Measurements from ENCODE around the gene ABCC9. TPM values are rescaled to one million over a fixed set of nuclear protein-coding genes. Genes with fewer than 3 reads are reported as not detected.

ABCC9 gene
- total RNA-seq, 1 experiment from 2014 or later, result not detected

DNA sequence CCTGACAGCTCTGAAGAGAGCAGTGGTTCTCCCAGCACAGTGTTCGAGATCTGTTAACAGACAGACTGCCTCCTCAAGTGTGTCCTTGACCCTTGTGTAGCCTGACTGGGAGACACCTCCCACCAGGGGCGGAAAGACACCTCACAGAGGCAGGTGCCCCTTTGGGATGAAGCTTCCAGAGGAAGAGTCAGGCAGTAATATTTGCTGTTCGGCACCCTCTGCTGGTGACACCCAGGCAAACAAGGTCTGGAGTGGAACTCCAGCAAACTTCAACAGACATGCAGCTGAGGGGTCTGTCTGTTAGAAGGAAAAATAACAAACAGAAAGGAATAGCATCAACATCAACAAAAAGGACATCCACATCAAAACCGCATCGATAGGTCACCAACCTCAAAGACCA, 21.6 kb upstream of the ABCC9 start:
- Histone ChIP-seq H3K14ac (ENCODE audit: insufficient read depth, low read length) (no peak overlapping the region), H3K79me1 (ENCODE audit: insufficient read depth, low read depth, low read length, poor library complexity, severe bottlenecking) (no peaks in the 10 kb centered on the region), H2BK12ac (ENCODE audit: insufficient read length, low read depth, low read length) (no peak overlapping the region), H3K4me1 (ENCODE audit: insufficient read depth, low read length) (no peaks in the 10 kb centered on the region), H2BK15ac (ENCODE audit: low read depth, low read length) (no peak overlapping the region), H3K23ac (ENCODE audit: insufficient read length, low read depth, low read length) (no peak overlapping the region), H3K18ac (ENCODE audit: insufficient read length, low read depth, low read length) (no peak overlapping the region), H2BK120ac (ENCODE audit: low read depth, low read length, poor library complexity, severe bottlenecking) (no peak overlapping the region), H4K8ac (replicated peaks; ENCODE audit: insufficient read length, low read depth, low read length) (no peak overlapping the region), H3T11ph (ENCODE audit: low read length) (no peak overlapping the region), H3K27me3 (ENCODE audit: insufficient read depth, low read length) (no peaks in the 10 kb centered on the region), H2AK5ac (ENCODE audit: insufficient read length, low read length) (no peak overlapping the region), H3K9me3 (ENCODE audit: control insufficient read depth, low read depth, low read length) (no peaks in the 10 kb centered on the region), H2BK5ac (ENCODE audit: insufficient read length, low read length) (no peak overlapping the region), H2AFZ (ENCODE audit: low read length) (no peak overlapping the region), H3K56ac (ENCODE audit: insufficient read length, low read depth, low read length) (no peak overlapping the region), H3K4ac (ENCODE audit: low read depth, low read length) (no peak overlapping the region), H4K5ac (ENCODE audit: insufficient read length, low read depth, low read length) (no peak overlapping the region), H2BK20ac (ENCODE audit: low read depth, low read length, poor library complexity, severe bottlenecking) (no peak overlapping the region), H3K27ac (ENCODE audit: insufficient read length, low read depth, low read length) (no peak overlapping the region), H4K20me1 (ENCODE audit: control insufficient read depth, insufficient read depth, insufficient read length) (no peaks in the 10 kb centered on the region), H4K91ac (ENCODE audit: insufficient read length, low read depth, low read length) (no peak overlapping the region), H3K9ac (ENCODE audit: extremely low read depth, insufficient read length, low read length) (no peak overlapping the region), H3K79me2 (ENCODE audit: insufficient read depth, low read length) (no peaks in the 10 kb centered on the region), H3K23me2 (ENCODE audit: insufficient read length, low read depth, low read length, poor library complexity, severe bottlenecking) (no peaks in the 10 kb centered on the region), H3K4me2 (ENCODE audit: insufficient read depth, insufficient read length, low read length) (no peak overlapping the region)
- no peak for DNase-seq
- H3K27ac Mint-ChIP-seq, result no peak overlapping the region
- WGBS (ENCODE audit: extremely low coverage, insufficient read length, low lambda C conversion rate), result no CpG with 5 or more reads among the region's 5 CpGs
- H3K36me3 Mint-ChIP-seq (ENCODE audit: insufficient read depth in 1 of 3, low read depth in 3 of 3), result peaks cover 0 to 4% (median 0%) of the 10 kb centered on the region in 3 experiments; a peak in 1 of 7 replicates
- TF ChIP-seq CTCF (conservative IDR thresholded peaks at IDR 0.05), result peak; percentile 50; the same call in 1 of the 3 replicates
- peaks cover 3 to 7% of the 10 kb centered on the region in 2 experiments; a peak in 2 of 5 replicates for H3K9me3 Mint-ChIP-seq
- H3K27me3 Mint-ChIP-seq (ENCODE audit: low read depth), result peaks cover 4% of the 10 kb centered on the region
- H3K4me1 Mint-ChIP-seq, result no peaks in the 10 kb centered on the region
- no peak overlapping the region for H3K4me3 Mint-ChIP-seq

Measured in H9 (cell line).